ENCODE results near the gene WNT3.

DNA sequence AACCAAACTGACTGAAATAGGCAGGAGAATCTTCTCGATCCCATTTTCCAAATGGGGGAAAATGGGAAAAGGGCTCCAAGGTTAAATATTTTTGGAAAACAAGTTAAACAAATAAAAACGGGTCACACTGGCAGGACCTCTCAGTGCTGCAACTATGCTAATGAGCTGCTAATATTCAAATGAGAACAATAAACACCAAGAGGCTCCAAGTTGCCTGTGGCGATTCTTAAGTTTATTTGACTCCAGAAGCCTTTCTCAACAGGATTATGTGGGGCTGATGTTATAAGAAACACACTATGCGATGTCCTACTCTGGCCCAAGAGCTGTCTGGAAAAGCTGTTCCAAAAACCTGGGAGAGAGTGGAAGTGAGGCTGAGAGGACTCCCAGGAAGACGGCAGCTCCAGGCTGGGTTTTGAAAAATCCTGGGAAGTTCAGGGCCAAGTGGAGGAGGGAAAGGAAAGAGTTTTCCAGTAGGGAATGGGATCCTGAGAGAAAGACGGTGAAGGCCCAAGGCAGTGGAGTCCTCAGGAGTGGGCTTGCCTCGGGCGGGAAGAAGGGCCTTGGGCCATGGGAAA lies 21.4 kb downstream of the WNT3 start:
- TF ChIP-seq ZNF184 (tag by site-specific recombination; IDR thresholded peaks at IDR 0.05) (no peak), ZSCAN30 (tag by site-specific recombination; IDR thresholded peaks at IDR 0.05) (no peak), ZNF473 (tag by site-specific recombination; IDR thresholded peaks at IDR 0.05) (no peak), EGR2 (tag by site-specific recombination; IDR thresholded peaks at IDR 0.05; ENCODE audit: low read depth) (no peak), GLI4 (tag by site-specific recombination; IDR thresholded peaks at IDR 0.05) (no peak)
- TF ChIP-seq, protein P1, sequence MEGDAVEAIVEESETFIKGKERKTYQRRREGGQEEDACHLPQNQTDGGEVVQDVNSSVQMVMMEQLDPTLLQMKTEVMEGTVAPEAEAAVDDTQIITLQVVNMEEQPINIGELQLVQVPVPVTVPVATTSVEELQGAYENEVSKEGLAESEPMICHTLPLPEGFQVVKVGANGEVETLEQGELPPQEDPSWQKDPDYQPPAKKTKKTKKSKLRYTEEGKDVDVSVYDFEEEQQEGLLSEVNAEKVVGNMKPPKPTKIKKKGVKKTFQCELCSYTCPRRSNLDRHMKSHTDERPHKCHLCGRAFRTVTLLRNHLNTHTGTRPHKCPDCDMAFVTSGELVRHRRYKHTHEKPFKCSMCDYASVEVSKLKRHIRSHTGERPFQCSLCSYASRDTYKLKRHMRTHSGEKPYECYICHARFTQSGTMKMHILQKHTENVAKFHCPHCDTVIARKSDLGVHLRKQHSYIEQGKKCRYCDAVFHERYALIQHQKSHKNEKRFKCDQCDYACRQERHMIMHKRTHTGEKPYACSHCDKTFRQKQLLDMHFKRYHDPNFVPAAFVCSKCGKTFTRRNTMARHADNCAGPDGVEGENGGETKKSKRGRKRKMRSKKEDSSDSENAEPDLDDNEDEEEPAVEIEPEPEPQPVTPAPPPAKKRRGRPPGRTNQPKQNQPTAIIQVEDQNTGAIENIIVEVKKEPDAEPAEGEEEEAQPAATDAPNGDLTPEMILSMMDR (tag by site-specific recombination; IDR thresholded peaks at IDR 0.05) = no peak
- TF ChIP-seq, protein P2, sequence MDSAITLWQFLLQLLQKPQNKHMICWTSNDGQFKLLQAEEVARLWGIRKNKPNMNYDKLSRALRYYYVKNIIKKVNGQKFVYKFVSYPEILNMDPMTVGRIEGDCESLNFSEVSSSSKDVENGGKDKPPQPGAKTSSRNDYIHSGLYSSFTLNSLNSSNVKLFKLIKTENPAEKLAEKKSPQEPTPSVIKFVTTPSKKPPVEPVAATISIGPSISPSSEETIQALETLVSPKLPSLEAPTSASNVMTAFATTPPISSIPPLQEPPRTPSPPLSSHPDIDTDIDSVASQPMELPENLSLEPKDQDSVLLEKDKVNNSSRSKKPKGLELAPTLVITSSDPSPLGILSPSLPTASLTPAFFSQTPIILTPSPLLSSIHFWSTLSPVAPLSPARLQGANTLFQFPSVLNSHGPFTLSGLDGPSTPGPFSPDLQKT (IDR thresholded peaks at IDR 0.05; ENCODE audit: borderline replicate concordance, low read depth, low read length) = no peak
- TF ChIP-seq, protein P3, sequence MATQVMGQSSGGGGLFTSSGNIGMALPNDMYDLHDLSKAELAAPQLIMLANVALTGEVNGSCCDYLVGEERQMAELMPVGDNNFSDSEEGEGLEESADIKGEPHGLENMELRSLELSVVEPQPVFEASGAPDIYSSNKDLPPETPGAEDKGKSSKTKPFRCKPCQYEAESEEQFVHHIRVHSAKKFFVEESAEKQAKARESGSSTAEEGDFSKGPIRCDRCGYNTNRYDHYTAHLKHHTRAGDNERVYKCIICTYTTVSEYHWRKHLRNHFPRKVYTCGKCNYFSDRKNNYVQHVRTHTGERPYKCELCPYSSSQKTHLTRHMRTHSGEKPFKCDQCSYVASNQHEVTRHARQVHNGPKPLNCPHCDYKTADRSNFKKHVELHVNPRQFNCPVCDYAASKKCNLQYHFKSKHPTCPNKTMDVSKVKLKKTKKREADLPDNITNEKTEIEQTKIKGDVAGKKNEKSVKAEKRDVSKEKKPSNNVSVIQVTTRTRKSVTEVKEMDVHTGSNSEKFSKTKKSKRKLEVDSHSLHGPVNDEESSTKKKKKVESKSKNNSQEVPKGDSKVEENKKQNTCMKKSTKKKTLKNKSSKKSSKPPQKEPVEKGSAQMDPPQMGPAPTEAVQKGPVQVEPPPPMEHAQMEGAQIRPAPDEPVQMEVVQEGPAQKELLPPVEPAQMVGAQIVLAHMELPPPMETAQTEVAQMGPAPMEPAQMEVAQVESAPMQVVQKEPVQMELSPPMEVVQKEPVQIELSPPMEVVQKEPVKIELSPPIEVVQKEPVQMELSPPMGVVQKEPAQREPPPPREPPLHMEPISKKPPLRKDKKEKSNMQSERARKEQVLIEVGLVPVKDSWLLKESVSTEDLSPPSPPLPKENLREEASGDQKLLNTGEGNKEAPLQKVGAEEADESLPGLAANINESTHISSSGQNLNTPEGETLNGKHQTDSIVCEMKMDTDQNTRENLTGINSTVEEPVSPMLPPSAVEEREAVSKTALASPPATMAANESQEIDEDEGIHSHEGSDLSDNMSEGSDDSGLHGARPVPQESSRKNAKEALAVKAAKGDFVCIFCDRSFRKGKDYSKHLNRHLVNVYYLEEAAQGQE (tag by site-specific recombination; IDR thresholded peaks at IDR 0.05) = no peak
